Pons (tissue), 1 donor: Measurements from ENCODE around the gene KRT17.
A peak's percentile ranks its signal among the peaks of the same experiment; 100 is the strongest.
"Not testable (repeated sequence)": the region's sequence is repeated elsewhere in the genome, so short reads cannot be mapped to it uniquely, and the experiment has no call there.

ENCODE experiments used
- DNase-seq: peaks from one replicate; pipeline ENCODE4 v3.0.0-alpha.2; 2016; ENCODE audit warnings: low spot score

KRT17 gene

GRCh38 chr17:41619927-41620582 is 4.3 kb downstream of the KRT17 start:
- DNase-seq = not testable (repeated sequence)

DNA sequence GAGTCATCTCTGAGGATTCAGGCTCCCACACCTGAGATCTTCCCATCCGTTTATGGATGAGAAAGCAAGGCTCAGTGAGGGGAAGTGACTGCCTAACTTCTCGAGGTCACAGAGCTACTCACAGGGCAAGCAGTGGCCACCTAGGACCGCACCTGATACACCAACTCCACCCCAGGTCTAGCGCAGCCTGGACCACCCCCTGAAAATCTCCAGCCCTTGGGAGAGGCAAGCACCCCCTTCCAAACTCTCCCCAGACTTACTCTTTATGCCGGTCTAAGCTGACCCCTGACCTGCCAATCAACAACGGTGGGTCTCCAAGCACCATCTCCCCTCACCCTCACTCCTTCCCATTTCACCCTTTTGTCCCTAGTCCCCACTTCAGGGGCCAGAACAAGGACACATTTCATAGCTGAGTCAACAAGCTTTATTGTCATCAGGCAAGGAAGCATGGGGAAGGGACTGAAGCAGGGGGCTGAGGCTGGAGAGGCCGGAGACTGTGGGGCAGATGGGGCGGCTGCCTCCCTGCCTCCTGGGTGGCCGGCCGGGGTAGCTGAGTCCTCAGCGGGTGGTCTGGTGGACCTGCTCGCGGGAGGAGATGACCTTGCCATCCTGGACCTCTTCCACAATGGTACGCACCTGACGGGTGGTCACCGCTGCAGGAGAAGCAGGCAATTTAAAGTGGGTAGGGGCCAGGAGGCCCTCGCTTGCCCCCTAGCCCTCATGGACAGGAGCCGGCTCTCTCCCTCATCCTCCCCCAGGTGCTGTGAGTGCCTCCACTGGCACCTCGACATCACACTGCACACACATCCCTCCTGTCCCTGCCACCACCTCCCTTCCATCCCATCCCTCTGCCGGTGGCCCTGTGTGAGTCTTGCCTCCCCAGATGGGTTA is 5.1 kb downstream of the KRT17 start:
- no peak for DNase-seq

- no peak for DNase-seq
These were observed 5.9 kb downstream of the KRT17 start for GRCh38 chr17:41618341-41619035.

DNA sequence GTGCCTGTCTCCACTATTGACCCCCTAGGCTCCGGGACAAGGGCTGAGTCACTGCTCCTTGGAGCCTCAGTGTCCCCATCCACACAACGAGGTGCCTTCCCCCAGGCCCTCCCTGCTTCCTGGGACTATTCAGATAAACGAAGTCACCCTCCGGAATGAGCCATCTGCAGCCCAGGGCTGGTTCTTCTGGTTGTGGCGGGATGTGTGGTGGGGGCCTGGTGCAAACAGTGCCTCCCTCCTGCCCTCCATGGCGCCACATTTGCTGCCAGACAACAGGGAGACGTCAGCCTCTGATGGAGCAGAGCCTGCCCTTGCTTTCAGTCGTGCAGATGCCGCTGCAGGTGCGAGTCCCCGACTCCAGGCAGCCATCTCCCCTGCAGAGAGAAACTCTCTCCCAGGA is 6.7 kb downstream of the KRT17 start:
- no peak for DNase-seq

DNA sequence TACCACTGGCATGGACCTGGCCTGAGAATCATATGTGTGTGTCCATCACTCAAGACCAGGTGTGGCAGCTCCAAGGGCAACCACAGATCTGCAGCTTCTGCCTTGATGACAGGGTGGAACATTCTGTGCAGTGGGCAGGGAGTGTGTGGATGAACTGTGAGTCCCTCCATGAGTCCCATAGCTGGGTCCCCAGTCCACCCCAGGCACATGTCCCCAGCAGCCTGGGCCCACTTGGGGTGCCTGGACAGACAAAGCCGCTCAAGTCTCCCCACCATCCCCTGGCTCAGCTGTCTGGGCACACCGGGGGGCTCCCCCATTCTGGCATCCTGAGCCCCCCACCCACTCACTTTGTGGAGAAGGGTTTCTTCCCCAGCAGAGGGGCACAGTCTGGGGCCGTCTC is 7.2 kb downstream of the KRT17 start:
- no peak for DNase-seq

- not testable (repeated sequence) for DNase-seq
These were observed 7.9 kb downstream of the KRT17 start for GRCh38 chr17:41616486-41616885.

- DNase-seq = no peak
These were observed 8.9 kb downstream of the KRT17 start for GRCh38 chr17:41615454-41615853.

GRCh38 chr17:41614767-41615166 is 9.6 kb downstream of the KRT17 start:
- DNase-seq = peak; percentile 2

DNA sequence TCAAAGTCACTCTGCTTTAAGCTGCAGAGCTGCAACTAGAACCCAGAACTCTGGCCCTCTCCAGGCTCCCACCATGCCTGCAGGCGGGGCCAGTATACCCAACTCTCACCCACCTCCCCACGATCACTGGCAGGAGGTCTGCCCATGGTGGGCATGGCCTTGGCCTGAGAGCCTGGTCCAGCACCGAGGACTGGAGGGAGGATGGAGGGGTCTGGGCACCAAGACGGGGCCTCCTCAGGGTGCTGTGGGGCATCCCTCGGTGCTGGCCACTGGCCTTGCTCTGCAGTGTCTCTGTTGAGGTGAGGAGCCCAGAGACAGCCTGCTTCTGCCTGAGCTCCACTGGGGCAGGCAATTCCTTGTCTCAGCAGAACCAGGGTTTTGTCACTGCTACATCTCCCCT is 10.3 kb downstream of the KRT17 start:
- DNase-seq = no peak

DNA sequence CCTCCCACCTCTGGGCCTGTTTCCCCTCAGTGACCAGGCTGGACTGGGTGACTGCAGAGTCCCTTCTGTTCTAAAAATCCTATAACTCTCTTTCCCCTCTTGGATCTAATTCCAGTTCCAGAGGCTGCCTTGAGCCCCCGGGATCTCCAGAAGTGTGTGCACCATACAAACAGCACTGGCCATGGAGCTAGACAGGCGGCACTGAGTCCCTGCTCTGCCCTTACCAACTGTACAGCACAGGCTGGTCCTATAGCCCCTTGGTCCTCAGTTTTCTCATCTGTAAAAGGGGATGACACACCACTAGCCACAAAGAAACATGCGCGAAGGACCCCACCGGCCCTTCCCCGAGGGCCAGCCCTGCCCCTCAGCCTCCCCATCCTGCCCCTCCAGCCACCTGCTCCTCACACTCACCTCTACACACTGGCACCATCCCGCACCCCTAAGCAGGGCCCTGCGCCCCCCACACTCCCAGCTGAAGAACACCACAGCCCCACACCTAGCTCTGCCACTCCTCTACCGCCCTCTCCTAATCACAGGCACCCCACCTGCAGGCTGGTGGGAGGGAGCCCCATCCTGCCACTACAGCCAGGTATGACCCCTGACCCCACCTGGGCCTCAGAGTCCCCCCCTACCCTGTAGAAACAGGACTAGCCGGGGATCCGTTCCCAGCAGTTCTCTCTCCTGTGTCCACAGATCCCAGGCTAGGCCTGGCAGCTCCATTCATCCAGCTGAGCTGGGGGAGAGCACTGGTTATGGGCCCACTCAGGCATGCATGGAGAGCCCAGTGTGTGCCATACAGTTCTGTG is 10.9 kb downstream of the KRT17 start:
- DNase-seq = no peak

DNA sequence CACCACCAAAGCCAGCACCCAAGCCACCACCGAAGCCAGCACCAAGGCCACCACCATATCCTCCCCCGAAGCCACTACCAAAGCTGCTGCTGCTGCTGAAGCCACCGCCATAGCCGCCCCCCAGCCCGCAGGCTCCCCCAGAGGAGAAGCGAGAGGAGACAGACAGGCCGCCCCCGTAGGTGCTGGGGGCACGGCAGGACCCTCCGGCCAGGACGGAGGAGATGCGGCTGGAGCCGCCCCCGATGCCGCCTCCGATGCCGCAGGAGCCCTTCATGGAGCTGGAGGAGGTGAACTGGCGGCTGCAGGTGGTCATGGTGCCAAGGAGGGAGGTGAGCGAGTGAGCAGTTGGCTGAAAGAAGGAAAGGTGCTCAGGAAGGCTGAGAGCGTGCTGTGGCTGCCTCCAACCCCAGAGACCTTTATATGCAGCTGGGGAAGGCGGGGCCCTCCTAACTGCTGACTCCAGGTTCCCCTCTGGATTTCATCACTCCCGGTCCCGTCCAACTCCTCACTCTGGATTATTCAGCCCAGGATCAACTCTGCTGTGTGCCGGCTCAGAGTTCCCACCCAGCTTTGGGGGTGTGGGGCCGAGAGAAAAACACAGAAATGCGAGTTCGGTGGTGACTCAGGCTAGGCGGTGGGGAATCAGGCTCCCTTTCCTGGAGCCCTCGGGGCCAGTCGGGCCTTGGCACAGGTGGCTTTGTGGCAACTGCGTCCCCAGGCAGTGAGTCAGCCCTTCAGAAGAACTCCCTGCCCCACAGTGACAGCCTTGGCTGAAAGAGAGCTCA is 11.8 kb downstream of the KRT17 start, which contains the start of gene KRT16:
TSS of gene KRT16 (minus strand) at position 392 of the 785 bp plus-strand sequence. CDS start at position 313, 79 bp downstream.
- not testable (repeated sequence) for DNase-seq

GRCh38 chr17:41610965-41611640 is 13.3 kb downstream of the KRT17 start:
- DNase-seq = no peak

DNA sequence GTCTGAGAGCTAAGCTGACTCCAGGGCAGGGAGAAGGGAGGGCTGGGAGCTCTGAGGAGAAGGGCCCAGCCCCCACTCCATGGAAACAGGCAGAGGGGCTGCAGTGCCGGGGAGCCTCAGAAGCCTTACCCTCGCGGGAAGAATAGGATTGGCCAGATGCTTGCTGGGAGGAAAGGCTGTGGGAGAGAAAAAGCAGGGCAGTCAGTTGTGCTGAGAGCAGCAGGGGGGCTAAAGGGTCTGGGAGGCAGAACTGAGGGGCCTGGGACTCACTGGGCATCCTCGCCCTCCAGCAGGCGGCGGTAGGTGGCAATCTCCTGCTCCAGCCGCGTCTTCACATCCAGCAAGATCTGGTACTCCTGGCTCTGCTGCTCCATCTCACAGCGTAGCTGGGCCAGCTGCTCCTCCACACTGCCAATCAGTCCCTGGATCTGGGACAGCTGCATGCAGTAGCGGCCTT is 14.3 kb downstream of the KRT17 start:
- DNase-seq = not testable (repeated sequence)

GRCh38 chr17:41606930-41607329 is 17.4 kb downstream of the KRT17 start:
- not testable (repeated sequence) for DNase-seq

DNA sequence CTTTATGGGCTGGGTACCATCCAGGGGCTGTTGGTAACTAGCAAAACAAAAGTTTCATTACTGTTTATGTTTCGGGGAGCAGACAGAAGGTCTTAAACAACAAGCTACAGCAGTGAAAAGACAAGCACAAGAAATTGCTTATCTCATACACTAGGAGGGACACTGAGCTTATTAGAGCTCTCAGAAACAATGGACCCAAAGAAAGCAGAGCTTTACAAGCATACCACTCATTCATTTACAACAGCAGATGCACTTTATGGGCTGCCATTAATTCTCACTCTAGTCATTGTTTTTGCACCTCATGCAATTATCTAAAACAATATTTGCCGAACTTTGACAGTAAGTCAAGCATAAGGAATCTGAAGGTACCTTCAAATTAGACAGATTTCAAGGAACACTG is 21.9 kb downstream of the KRT17 start:
- peak; percentile 69 for DNase-seq

- DNase-seq = no peak
These were observed 24.1 kb downstream of the KRT17 start for GRCh38 chr17:41600318-41600717.

DNA sequence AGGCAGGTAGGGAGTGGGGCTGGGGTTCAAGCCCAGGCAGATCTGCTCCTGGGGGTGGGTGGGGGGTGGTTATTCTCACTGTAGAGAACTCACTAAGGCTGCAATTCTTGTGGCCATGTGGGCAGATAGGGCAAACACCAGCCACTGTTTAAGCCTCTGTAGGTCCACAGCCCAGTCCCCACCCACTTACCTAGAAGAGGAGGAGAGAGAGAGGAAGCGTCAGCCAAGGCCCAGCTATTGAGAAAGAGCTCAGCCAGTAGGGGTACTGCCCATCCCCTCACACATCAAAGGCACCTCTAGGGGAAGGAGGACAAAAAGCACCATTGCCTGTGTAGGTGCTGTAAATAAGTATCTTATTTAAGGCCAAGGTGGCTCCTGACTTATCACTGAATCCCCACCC is 24.7 kb downstream of the KRT17 start:
- DNase-seq = no peak

DNA sequence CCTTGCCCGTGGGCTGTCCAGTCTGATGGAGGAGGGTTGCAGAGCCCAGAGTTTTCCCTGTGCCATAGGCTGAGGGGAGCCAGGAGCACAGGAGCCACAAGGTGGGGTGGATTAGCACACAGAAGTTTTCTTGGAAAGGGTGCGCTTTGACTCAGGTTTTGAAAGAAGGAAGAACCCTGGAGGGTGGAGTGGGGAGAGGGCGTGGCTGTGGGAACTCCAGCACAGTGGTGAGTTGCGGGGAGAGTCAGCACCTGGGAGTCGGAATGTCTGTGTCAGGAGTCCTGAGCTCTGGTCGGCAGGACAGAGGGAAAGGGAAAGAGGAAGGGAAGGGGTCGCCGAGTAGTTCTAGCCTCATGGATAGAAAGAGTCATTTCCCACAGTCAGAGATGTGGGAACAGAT is 28.8 kb downstream of the KRT17 start:
- no peak for DNase-seq

GRCh38 chr17:41594363-41594915 is 29.9 kb downstream of the KRT17 start:
- no peak for DNase-seq
